Lower lobe of right lung (tissue), 2 donors: ENCODE data around the gene RUVBL2. TPM values are rescaled to one million over a fixed set of nuclear protein-coding genes. Genes with fewer than 3 reads are reported as not detected.
"Not testable (repeated sequence)": the region's sequence is repeated elsewhere in the genome, so short reads cannot be mapped to it uniquely, and the experiment has no call there.

Source experiments
- ATAC-seq, 2 donors: fragments of 200-7000 bp; cut with Tn5 transposase; one replicate each; pipeline ENCODE4 v1.9.1; 2020 to 2022; ENCODE audit warnings: mild to moderate bottlenecking in 2 of 2, moderate library complexity in 2 of 2
- DNase-seq: peaks from one replicate; pipeline ENCODE4 v3.0.0-alpha.2; 2020
- H3K27ac ChIP-seq: fragments of 200-600 bp; one replicate; pipeline ENCODE4 v1.8.0; 2022
- H3K27me3 ChIP-seq: fragments of 200-600 bp; one replicate; pipeline ENCODE4 v1.8.0; 2022; ENCODE audit warnings: low read depth
- H3K36me3 ChIP-seq: fragments of 200-600 bp; one replicate; pipeline ENCODE4 v1.8.0; 2022; ENCODE audit warnings: mild to moderate bottlenecking
- H3K4me1 ChIP-seq: fragments of 200-600 bp; one replicate; pipeline ENCODE4 v1.8.0; 2022
- H3K4me3 ChIP-seq: fragments of 200-600 bp; one replicate; pipeline ENCODE4 v1.8.0; 2022; ENCODE audit warnings: mild to moderate bottlenecking
- H3K9me3 ChIP-seq: fragments of 200-600 bp; one replicate; pipeline ENCODE4 v1.8.0; 2022
- intact Hi-C: fragments of 100-400 bp; cut with DNase I; formaldehyde crosslinking; loops from one replicate; pipeline ENCODE4 v1.11.0; 2022
- total RNA-seq: library from RNA; stranded (reverse); fragmentation: NEBNext Ultra II Directional; extraction: Animal tissue kit (Norgen Biotek cat#: 25700); gene quantifications from one replicate; pipeline ENCODE4 v1.2.1, GENCODE V29; 2021
- TF ChIP-seq, protein P1 (sequence below): fragments of 200-600 bp; IDR thresholded peaks from one replicate; pipeline ENCODE4 v1.8.0; 2022; ENCODE audit warnings: antibody characterized with exemption, mild to moderate bottlenecking
- donor health status: DM: no; HTN: yes; CAD: no; lungs with severe emphysema.

RUVBL2 gene
- total RNA-seq, 1 donor from 2014 or later, result 45.3 TPM

DNA sequence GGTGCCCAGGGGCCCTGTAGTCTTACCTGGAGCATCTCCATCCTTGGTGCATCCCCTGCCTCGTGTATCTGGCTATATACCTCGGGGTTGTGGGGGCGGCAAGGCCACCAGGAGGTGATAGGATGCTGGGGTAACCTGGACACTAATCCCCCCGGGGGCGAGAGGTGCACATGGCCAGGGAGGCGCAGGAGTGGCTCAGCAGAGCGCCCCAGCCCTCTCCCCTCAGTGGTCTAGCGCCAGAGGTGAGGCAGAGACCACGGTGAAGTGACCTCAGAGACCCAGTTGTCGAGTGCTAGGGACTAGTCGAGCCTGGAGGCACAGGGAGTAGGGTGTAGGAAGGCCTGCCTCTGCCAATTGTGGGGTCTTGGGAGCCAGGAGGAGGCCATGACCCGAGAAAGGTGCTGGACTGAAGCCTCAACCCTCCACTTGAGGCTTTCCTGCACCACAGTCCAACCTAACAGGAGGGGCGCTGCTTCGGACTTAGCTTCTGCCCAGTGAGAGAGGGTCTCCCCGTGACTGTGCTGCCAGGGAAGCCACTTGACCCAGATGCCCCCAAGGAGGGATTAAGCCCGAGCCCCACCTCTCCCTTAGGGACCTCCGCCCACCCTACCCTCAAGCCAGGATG, 23.5 kb downstream of the RUVBL2 start, which contains the start of gene LHB:
TSS of gene LHB (minus strand) at position 51 of the 625 bp plus-strand sequence. CDS start at position 41, 10 bp downstream.
- peaks cover 7% of the 10 kb centered on the region for H3K27me3 ChIP-seq
- ATAC-seq, result no peak

DNA sequence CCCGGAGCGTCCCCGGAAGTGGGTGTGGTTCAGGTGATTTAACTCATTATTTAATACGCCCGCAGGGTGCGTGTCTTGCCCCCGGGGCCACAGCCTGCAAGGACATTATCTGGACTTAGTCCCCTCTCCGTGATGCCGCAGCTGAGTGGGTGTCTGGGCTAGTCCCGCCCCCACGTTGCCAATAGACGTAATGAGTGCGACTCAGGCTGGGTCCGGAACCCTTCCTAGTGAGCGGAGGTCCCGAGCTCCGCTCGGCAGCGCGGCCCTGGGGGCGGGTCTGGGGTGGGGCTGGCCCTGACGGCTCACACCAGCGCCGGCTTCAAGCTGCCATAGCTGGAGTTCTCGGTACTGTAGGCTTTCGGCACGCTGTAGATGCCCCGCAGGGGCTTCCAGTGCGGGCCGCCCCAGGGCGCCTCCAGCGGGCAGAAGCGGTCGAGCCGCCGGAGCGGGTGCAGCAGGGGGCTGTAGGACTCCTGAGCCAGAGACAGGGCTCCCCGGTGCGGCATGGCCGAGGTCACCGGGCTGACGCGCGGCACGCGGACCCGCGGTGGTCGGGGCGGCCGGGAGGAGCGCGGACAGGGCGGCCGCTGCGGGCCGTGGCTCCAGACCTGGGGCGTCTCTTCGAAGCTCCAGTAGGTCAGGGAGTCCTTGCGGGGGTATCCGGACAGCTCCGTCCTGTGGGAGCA, 24.1 kb downstream of the RUVBL2 start:
- Histone ChIP-seq H3K4me1 (peaks cover 21% of the 10 kb centered on the region), H3K27ac (no peak overlapping the region), H3K36me3 (peaks cover 20% of the 10 kb centered on the region), H3K4me3 (peak overlapping the region; percentile 54), H3K9me3 (no peaks in the 10 kb centered on the region), H3K27me3 (peaks cover 7% of the 10 kb centered on the region)
- peak; percentile 67 for DNase-seq
- TF ChIP-seq, protein P1, sequence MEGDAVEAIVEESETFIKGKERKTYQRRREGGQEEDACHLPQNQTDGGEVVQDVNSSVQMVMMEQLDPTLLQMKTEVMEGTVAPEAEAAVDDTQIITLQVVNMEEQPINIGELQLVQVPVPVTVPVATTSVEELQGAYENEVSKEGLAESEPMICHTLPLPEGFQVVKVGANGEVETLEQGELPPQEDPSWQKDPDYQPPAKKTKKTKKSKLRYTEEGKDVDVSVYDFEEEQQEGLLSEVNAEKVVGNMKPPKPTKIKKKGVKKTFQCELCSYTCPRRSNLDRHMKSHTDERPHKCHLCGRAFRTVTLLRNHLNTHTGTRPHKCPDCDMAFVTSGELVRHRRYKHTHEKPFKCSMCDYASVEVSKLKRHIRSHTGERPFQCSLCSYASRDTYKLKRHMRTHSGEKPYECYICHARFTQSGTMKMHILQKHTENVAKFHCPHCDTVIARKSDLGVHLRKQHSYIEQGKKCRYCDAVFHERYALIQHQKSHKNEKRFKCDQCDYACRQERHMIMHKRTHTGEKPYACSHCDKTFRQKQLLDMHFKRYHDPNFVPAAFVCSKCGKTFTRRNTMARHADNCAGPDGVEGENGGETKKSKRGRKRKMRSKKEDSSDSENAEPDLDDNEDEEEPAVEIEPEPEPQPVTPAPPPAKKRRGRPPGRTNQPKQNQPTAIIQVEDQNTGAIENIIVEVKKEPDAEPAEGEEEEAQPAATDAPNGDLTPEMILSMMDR, result peak; percentile 68
- intact Hi-C loops, result no loop called here
- ATAC-seq, result peak; percentile 73 to 80

More for the DNA sequence above, 23.5 kb downstream of the RUVBL2 start, which contains the start of gene LHB:
- DNase-seq, result no peak
- Histone ChIP-seq H3K4me3 (peak within 1 kb of the TSS; percentile 54), H3K36me3 (peaks cover 25% of the 10 kb centered on the region), H3K27ac (no peak within 1 kb of the TSS), H3K4me1 (peaks cover 21% of the 10 kb centered on the region), H3K9me3 (no peaks in the 10 kb centered on the region)
- TF ChIP-seq, protein P1, result no peak
- intact Hi-C loops, result no loop called here

DNA sequence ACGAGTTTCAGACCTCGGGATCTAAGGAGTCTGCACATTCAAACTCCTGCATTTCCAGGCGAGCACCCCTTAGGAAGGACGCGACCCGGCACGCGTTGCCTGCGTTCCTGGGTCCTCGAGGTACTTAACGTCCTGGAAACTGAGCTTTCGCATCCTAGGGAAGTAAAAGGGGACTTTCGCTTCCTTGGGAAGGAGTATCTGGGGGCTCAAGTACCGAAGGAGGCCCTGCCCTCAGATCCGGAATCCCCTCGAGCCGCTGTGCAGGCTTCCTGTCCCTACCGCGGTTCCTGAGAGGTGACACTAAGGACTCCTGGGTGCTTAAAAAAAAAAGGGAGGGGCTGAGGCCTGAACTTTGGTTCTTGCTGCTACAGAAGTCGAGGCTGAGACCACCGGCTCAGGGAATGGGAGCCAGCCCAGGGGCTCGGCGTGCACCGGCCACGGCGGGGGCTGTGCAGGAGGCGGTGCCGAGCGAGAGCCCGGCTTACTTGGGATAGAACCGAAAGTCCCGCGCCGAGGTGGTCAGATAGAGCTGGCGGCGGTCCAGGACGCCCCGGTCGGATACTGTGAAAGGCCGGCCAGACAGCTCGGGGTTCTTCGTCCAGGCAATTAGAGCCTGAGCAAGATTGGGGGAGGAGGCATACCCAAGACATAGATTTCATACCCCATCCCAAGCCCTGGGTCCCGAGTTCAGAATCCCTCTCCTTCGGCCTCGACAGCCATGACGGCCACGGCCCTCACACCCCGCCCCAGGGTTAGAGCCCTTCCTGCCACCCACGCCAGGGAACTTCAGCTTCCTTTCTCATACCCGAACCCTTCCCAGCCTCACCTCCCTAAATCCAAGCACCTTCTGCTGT, 24.9 kb downstream of the RUVBL2 start:
- peaks cover 17% of the 10 kb centered on the region for H3K36me3 ChIP-seq
- H3K9me3 ChIP-seq, H3K27ac ChIP-seq, H3K27me3 ChIP-seq, intact Hi-C loops: not testable (repeated sequence)
- ATAC-seq (peak; percentile 14 to 42), DNase-seq (peak; percentile 58)
- peaks cover 21% of the 10 kb centered on the region for H3K4me1 ChIP-seq
- peak overlapping the region; percentile 54 for H3K4me3 ChIP-seq

DNA sequence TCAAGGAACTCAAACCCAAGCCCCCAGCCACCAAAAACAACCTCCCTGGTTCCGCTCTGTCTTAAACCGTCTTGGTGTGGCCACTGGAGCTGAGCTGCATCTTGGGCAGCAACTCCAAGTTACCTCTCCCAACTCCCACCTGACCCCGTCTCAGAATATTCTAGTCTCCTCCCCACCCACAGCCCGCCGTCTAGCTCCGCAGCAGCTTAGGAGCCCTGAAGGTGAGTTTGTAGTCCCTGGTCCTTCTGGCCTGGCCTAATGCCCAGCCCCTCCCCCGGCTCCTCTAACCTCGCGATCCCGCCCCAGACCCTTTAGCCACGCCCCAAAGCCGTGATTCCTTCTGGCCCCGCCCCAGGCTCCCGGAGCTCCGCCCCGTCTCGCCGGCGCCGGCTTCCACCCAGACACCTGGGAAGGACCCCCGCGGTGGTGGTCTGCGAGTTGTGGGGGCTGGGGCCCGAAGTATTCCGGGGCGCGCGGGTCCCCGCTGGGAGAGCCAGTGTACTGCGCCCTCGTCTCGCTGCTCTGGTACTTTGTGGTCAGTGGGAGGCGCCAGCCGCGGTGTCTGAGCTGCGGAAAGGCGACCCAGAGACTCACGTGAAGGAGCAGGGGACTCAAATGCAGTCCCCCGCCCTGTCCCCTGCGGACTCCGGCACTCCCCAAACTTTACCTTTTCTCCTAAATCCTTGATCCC, 25.7 kb downstream of the RUVBL2 start:
- peaks cover 21% of the 10 kb centered on the region for H3K4me1 ChIP-seq
- peaks cover 12% of the 10 kb centered on the region for H3K36me3 ChIP-seq
- intact Hi-C loops, result no loop called here
- no peaks in the 10 kb centered on the region for H3K9me3 ChIP-seq
- H3K27me3 ChIP-seq, result peaks cover 7% of the 10 kb centered on the region
- peak overlapping the region; percentile 54 for H3K4me3 ChIP-seq
- DNase-seq (peak; percentile 92), ATAC-seq (peak; percentile 84 to 87)
- no peak overlapping the region for H3K27ac ChIP-seq
- TF ChIP-seq, protein P1, result no peak

DNA sequence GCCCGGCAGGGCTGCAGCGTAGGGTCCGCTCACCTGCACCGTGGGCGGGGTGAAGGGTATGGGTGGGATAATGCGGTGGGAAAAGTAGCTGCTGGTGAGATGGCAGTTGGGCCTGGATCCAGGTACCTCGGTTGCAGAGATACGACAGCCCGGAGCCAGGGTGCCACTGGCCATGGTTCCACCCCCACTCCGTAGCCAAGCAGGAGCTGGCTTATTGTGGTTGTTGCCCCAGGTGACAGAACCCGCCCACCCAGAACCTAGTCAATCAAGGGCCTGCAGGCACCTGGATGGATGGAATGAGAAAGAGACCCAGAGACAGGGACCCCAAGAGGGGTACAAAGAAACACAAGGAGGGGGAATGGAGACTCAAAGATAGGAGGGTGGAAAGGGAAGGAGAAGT, 26.7 kb downstream of the RUVBL2 start:
- intact Hi-C loops, result no loop called here
- peaks cover 7% of the 10 kb centered on the region for H3K27me3 ChIP-seq
- no peak overlapping the region for H3K4me3 ChIP-seq
- DNase-seq (no peak), ATAC-seq (no peak)
- peaks cover 21% of the 10 kb centered on the region for H3K4me1 ChIP-seq
- no peak overlapping the region for H3K27ac ChIP-seq
- TF ChIP-seq, protein P1, result no peak
- no peaks in the 10 kb centered on the region for H3K9me3 ChIP-seq
- H3K36me3 ChIP-seq, result peaks cover 3% of the 10 kb centered on the region
